HG02588 (cell line): ENCODE data around the gene TCEANC.

ENCODE experiments used
- ATAC-seq: cut with Tn5 transposase; IDR thresholded peaks from one replicate; pipeline ENCODE4 v1.9.1; 2021; ENCODE audit warnings: mild to moderate bottlenecking, moderate library complexity; ENCODE audit not compliant: unreplicated experiment

Gene TCEANC

DNA sequence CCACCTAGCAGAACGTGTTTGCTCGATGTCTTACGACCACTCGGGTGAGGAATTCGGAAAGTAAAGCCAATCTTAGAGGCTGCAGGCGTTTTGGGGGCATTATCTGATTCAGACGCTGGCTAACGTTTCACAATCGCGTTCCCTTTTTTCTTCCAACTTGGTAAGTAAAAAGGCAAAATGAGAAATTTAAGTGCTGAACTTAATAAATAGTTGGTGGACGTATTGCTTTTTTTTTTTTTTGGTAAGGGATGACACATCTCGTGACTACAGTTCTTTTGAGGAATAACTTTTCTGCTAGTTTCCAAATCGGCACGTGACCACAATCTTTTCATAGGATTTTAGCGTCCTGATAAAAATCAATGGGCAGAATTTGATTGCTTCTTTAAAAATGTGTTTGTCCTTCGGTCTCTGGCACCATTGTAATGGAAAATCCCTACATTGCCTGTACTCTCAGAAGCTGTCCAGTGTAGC, 36.8 kb downstream of the TCEANC start:
- no peak for ATAC-seq

GRCh38 chrX:13690836-13691235, 37.9 kb downstream of the TCEANC start:
- no peak for ATAC-seq

- ATAC-seq = no peak
Observed at GRCh38 chrX:13691841-13692371, 39.0 kb downstream of the TCEANC start.

- no peak for ATAC-seq
Observed at GRCh38 chrX:13692771-13693231, 39.9 kb downstream of the TCEANC start.

DNA sequence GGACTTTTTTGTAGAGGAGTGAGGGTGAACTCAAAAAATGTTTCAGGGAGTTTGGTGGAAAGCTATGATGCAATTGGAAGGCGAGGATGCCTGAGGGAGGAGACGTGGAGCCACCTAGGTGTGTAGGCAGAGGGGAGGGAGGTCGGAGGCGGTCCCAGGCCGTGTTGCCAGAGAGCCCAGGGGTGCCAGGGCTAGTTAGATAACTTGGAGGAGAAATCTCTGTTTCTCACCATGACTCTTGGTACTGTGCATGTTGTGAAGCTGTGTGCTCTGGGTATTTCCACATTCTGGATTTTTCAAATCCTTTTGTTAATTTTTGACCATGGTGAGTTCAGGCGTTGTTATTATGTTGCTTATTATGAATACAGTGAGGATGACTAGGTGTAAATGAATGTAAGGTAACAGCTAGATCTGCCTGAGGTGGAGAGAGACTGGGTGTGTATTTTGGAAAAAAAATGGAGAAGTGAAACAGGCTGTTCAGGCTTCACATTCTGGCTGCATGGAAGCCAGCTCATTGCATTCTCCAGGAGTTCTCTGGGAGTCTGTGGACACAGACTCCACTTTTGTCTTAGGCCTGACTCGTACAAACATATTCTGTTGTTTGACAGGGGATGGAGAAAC, 40.5 kb downstream of the TCEANC start:
- no peak for ATAC-seq

- ATAC-seq = no peak
Observed at GRCh38 chrX:13694359-13694758, 41.4 kb downstream of the TCEANC start.

DNA sequence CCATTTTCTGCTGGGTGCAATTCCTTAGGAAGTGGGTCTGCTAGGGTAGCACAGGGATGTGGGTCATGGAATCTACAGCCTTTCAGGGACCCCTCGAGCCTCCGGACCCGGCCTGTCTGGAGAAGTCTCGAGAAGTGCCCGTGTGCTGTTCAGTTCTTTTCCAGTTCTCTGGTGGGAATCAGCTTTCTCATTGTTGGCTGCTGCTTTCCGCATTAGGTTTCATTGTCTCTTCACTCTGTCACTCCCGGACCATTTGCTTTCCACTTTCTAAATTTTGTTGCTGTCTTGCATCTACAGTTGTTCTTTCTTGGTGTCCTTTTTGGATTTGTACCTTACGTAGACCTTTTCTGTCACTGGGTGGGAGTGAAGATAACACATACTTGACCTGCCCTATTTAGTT, 42.0 kb downstream of the TCEANC start:
- ATAC-seq = no peak

DNA sequence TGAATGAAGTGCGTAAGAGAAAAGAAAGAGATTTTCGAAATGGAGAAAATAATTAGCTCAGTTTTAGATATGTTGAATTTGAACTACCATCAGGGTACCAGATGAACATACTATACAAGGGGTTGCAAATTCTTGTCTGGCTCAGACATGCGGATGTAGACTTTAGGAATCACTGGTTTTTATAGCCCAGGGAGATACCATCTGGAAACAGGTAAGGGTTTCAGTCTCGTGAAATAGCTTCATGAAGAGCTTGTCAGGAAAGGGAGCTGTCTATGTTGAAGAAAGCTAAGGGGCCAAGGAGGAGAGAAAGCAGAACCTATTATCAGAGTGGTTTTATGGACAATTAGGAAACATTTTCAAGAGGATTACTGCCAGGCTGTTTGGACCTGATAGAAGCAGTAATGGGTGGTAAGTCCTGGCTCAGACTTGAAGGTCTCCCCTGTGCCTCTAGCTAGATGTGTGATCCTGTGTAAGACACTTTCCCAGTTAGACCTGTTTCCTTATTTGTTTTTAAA, 42.7 kb downstream of the TCEANC start:
- no peak for ATAC-seq

DNA sequence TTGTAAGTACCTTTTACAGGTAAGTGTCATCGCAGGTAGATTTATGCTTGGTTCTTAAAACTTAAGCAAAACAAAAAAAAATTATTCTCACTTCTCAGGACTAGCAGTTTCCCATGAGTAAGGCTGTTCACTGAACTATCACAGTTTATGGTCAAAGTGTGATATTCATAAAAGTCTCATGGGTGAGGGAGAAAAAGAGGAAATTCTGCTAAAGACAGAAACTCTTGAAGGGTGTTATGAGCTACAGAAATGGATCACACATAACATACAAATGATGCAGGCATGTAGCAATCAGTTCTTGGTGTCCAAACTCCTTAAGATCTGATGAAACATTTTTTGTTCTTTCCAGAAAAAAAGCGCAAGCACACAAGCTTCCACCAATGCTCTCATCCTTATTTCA, 44.5 kb downstream of the TCEANC start:
- peak; percentile 40 for ATAC-seq

DNA sequence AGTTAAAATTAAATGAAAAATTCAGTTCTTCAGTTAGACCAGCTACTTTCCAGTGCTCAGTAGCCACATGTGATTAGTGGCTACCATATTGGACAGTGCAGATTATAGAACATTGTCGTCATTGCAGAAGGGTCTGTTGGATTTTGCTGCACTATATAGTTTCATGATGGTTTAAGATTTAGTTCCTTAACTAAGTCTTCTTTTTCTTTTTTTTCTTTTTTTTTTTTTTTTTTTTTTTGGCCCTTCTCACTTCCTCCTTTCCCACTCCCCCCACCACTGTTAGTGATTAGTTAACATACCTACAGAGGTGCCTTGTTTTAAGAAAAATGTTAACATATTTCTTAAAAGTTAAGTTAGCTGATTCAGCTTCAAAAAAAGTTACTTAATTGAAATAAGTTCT, 45.0 kb downstream of the TCEANC start:
- ATAC-seq = no peak

DNA sequence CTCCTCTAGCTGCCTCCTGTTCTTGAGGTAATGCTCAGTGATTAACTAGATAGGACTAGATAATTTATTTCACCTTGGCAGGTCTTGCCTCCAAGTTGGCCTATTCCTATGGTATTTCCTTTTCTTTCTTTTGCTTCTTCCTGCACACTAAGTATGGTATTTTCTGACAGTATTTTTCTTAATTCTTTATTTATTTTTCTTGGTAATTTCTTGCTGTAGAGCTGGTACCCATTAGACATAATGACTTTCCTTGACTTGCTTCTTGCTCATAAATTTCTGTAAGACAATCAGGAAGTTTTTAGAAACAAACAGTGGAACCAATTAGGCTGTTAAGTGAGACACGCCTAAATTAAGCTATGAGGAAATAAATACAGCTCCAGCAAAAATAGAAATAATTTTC, 45.5 kb downstream of the TCEANC start:
- no peak for ATAC-seq

GRCh38 chrX:13699183-13699826, 46.4 kb downstream of the TCEANC start:
- peak; percentile 55 for ATAC-seq

DNA sequence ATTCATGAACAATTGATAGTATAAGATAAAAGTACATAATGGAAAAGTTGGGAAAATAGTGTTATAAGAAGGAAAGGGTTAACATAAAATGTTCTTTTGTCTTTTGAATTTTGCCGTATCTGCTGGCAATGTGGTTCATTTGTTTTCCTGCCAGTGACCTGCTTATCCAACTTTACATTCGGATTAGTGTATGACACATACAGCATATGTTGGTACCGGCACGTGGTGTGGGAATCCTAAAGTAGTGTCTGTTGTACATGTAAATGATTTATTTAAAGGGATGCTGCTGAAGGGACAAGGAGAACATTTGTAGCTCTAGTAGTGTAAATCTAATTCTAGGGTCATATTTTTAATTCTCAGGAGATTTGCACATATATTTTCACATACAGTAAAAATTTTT, 47.4 kb downstream of the TCEANC start:
- ATAC-seq = no peak

- no peak for ATAC-seq
Observed at GRCh38 chrX:13702111-13702789, 49.3 kb downstream of the TCEANC start.

DNA sequence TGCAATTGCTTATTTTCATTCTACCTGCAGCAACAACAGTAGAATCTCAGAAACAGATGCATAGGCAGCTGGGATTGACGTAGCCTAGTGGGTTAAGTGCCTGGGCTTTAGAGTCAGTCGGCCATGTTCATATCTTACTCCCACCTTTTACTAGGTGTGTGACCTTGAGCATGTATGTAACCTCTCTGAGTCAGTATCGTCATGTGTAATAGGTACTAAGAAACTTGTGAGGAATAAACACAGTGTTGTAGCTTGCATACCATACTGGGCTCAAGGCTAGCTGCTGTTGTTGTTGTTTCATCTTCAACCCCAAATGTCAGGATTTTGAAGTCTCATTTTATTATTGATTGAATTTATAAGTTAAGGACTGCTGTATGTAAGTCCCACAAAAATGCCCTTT, 50.2 kb downstream of the TCEANC start:
- ATAC-seq = no peak

DNA sequence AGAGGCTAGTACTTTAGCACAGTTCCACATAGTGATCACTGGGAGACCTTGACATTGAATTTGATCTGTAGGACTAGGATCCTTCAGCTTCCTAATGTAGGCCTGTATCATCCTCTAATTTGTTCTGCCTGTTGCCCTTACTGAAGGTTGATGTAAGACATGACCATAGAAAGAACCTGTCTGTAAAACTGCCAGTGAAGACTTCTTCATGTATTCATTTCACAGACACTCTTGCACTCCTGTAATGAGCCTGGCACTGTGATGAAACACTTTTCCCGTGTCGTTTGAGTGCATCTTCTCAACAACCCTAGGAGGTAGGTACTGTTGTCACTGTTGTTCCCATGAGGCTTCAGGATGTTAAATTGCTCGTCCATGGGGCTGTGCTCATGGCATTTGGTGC, 50.6 kb downstream of the TCEANC start:
- ATAC-seq = no peak

- no peak for ATAC-seq
Observed at GRCh38 chrX:13711141-13711540, 58.2 kb downstream of the TCEANC start.
